Transverse colon (tissue), 4 donors: ENCODE results near the gene ATP6V1G1.

Source experiments
- EP300 ChIP-seq: sonication (generic); formaldehyde crosslinking; IDR thresholded peaks from one replicate; pipeline ENCODE4 v1.6.1; 2017; ENCODE audit warnings: antibody characterized with exemption, low read depth
- POLR2A ChIP-seq: fragments of 450-650 bp; IDR thresholded peaks from one replicate; pipeline ENCODE4 v1.6.1; 2016; ENCODE audit warnings: antibody characterized with exemption, mild to moderate bottlenecking, moderate library complexity
- POLR2AphosphoS5 ChIP-seq, 3 donors: sonication (generic); formaldehyde crosslinking; IDR thresholded peaks; one replicate each; pipeline ENCODE4 v1.6.1; 2016; ENCODE audit warnings: antibody characterized with exemption in 3 of 3
- TF ChIP-seq, protein P1 (sequence below), 5 experiments: fragments of 200-600 bp in 3 of 5; fragments of 450-650 bp in 2 of 5; sonication (generic) in 3 of 5; IDR thresholded peaks; 1 replicate in 2 of 5; 2 replicates in 3 of 5; pipeline ENCODE4 v1.5.1; 2016 to 2017; ENCODE audit warnings: antibody characterized with exemption in 5 of 5, inconsistent platforms in 3 of 5, mild to moderate bottlenecking in 2 of 5, moderate library complexity in 1 of 5

- TF ChIP-seq POLR2A, result no peak
- TF ChIP-seq POLR2AphosphoS5 (IDR thresholded peaks at IDR 0.05), result no peak
- TF ChIP-seq, protein P1, sequence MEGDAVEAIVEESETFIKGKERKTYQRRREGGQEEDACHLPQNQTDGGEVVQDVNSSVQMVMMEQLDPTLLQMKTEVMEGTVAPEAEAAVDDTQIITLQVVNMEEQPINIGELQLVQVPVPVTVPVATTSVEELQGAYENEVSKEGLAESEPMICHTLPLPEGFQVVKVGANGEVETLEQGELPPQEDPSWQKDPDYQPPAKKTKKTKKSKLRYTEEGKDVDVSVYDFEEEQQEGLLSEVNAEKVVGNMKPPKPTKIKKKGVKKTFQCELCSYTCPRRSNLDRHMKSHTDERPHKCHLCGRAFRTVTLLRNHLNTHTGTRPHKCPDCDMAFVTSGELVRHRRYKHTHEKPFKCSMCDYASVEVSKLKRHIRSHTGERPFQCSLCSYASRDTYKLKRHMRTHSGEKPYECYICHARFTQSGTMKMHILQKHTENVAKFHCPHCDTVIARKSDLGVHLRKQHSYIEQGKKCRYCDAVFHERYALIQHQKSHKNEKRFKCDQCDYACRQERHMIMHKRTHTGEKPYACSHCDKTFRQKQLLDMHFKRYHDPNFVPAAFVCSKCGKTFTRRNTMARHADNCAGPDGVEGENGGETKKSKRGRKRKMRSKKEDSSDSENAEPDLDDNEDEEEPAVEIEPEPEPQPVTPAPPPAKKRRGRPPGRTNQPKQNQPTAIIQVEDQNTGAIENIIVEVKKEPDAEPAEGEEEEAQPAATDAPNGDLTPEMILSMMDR (IDR thresholded peaks at IDR 0.05), result no peak
- TF ChIP-seq EP300, result no peak
These were observed 18.5 kb downstream of the ATP6V1G1 start for GRCh38 chr9:114606068-114606467.
